Stomach (tissue), 9 donors: ENCODE results near the gene DNAI7. TPM values are rescaled to one million over a fixed set of nuclear protein-coding genes. Genes with fewer than 3 reads are reported as not detected.

ENCODE experiments used
- DNase-seq, 2 donors: peaks; one replicate each; pipeline versions ENCODE4 v3.0.0 to v3.0.0-alpha.2; 2013 to 2019
- H3K27ac ChIP-seq, 5 donors: fragments of 200-600 bp in 4 of 5; sonication (generic) in 4 of 5; one replicate each; pipeline ENCODE4 v1.5.1; 2013 to 2019; ENCODE audit warnings: mild to moderate bottlenecking in 1 of 5, moderate library complexity in 1 of 5
- H3K27me3 ChIP-seq, 3 donors: fragments of 200-600 bp; sonication (generic); one replicate each; pipeline ENCODE4 v1.5.1; 2017 to 2019; ENCODE audit warnings: mixed run types in 1 of 3
- H3K36me3 ChIP-seq, 4 donors: fragments of 200-600 bp; sonication (generic); 1 replicate in 3 of 4; 2 replicates in 1 of 4; pipeline ENCODE4 v1.5.1; 2016 to 2019
- H3K4me1 ChIP-seq, 4 donors: fragments of 200-600 bp; sonication (generic); one replicate each; pipeline ENCODE4 v1.5.1; 2016 to 2019
- H3K4me3 ChIP-seq, 4 donors: fragments of 200-600 bp; sonication (generic) in 3 of 4; one replicate each; pipeline ENCODE4 v1.5.1; 2016 to 2019; ENCODE audit warnings: mild to moderate bottlenecking in 1 of 4
- H3K9me3 ChIP-seq, 4 donors: fragments of 200-600 bp; sonication (generic); one replicate each; pipeline ENCODE4 v1.5.1; 2016 to 2019
- CTCF ChIP-seq, 7 experiments: fragments of 450-650 bp in 4 of 7; fragments of 200-600 bp in 3 of 7; sonication (generic) in 3 of 7; IDR thresholded peaks; one replicate each; pipeline ENCODE4 v1.5.1; 2016 to 2019; ENCODE audit warnings: antibody characterized with exemption in 7 of 7, control low read depth in 2 of 7, mild to moderate bottlenecking in 1 of 7
- EP300 ChIP-seq: sonication (generic); formaldehyde crosslinking; IDR thresholded peaks from one replicate; pipeline ENCODE4 v1.6.1; 2017; ENCODE audit warnings: antibody characterized with exemption
- POLR2A ChIP-seq, 4 donors: fragments of 450-650 bp; IDR thresholded peaks; one replicate each; pipeline ENCODE4 v1.6.1; 2016; ENCODE audit warnings: antibody characterized with exemption in 4 of 4, control low read depth in 2 of 4, mild to moderate bottlenecking in 1 of 4, moderate library complexity in 1 of 4
- POLR2AphosphoS5 ChIP-seq, 3 donors: sonication (generic); formaldehyde crosslinking; IDR thresholded peaks; one replicate each; pipeline ENCODE4 v1.6.1; 2016; ENCODE audit warnings: antibody characterized with exemption in 3 of 3
- WGBS, 5 donors: extraction: QIAGEN DNeasy Blood & Tissue Kit in 3 of 5; methylation state at CpG; one replicate each; pipeline versions ENCODE4 v1.1.5 to v1.1.7; 2013 to 2018; 5-methylcytosine and 5-hydroxymethylcytosine counted together
- intact Hi-C: fragments of 100-400 bp; cut with DNase I; formaldehyde crosslinking; loops from one replicate; pipeline ENCODE4 v1.15.1; 2023; ENCODE audit warnings: low total_unique reads
- polyA plus RNA-seq, 3 donors: library from polyadenylated mRNA; stranded (reverse); fragments of 200-250 nt; gene quantifications; one replicate each; pipeline ENCODE4 v1.2.3, GENCODE V29; 2013
- total RNA-seq, 5 donors: library from RNA; depleted of rRNA; stranded (reverse); fragments of >200 nt; gene quantifications; one replicate each; pipeline versions ENCODE4 v1.1.0 to v1.2.3, GENCODE V29; 2014 to 2016
- donor health status: healthy with polysubstance abuse.
- donor health status: Bipolar disorder and iron deficiency.
- donor health status: healthy.

The DNAI7 gene
- total and polyA plus RNA-seq, 8 donors: 0.05 to 2.2 (median 0.37) TPM; not detected in 3

- peak overlapping the region in 3 of 5 donors; percentile 11 to 50 (median 40) for H3K27ac ChIP-seq
- 29 to 36% (median 33%) methylated on average over 5 of the region's 5 CpGs for WGBS, 5 donors
- no peak overlapping the region for H3K4me3 ChIP-seq
- no peaks in the 10 kb centered on the region for H3K36me3 ChIP-seq
- no peaks in the 10 kb centered on the region for H3K9me3 ChIP-seq
- TF ChIP-seq POLR2AphosphoS5 (IDR thresholded peaks at IDR 0.05): peak in 2 of 3 donors; percentile 57 to 66
- no peak for TF ChIP-seq EP300
- no peak for TF ChIP-seq CTCF (IDR thresholded peaks at IDR 0.05)
- TF ChIP-seq POLR2A (IDR thresholded peaks at IDR 0.05): no peak
- DNase-seq: peak; percentile 32 to 85
- intact Hi-C loops: no loop called here
- H3K27me3 ChIP-seq: no peaks in the 10 kb centered on the region
- peaks cover 0 to 16% (median 8%) of the 10 kb centered on the region in 4 donors for H3K4me1 ChIP-seq
Observed at GRCh38 chr12:25151476-25151875, 43.5 kb downstream of the DNAI7 start.

GRCh38 chr12:25146686-25147085, 48.3 kb downstream of the DNAI7 start:
- no peak overlapping the region for H3K4me3 ChIP-seq
- H3K27me3 ChIP-seq: no peaks in the 10 kb centered on the region
- WGBS, 5 donors: 89 to 100% (median 97%) methylated on average over 1 of the region's 1 CpG
- TF ChIP-seq EP300 (no peak), POLR2A (IDR thresholded peaks at IDR 0.05) (no peak), CTCF (IDR thresholded peaks at IDR 0.05) (no peak), POLR2AphosphoS5 (IDR thresholded peaks at IDR 0.05) (no peak)
- no peak for DNase-seq
- no peaks in the 10 kb centered on the region for H3K36me3 ChIP-seq
- H3K4me1 ChIP-seq: peaks cover 0 to 2% (median under 1%) of the 10 kb centered on the region in 4 donors
- H3K9me3 ChIP-seq: no peaks in the 10 kb centered on the region
- no peak overlapping the region for H3K27ac ChIP-seq
- intact Hi-C loops: no loop called here

- DNase-seq: no peak
Observed at GRCh38 chr12:25135531-25136154, 59.3 kb downstream of the DNAI7 start.

GRCh38 chr12:25131270-25131669, 63.7 kb downstream of the DNAI7 start:
- whole genome bisulfite sequencing, 5 donors: 48 to 87% (median 69%) methylated on average over 2 of the region's 2 CpGs
- H3K36me3 ChIP-seq: no peaks in the 10 kb centered on the region
- no peaks in the 10 kb centered on the region for H3K27me3 ChIP-seq
- H3K4me1 ChIP-seq: no peaks in the 10 kb centered on the region
- TF ChIP-seq CTCF (IDR thresholded peaks at IDR 0.05) (no peak), POLR2A (IDR thresholded peaks at IDR 0.05) (no peak)
- no peak overlapping the region for H3K4me3 ChIP-seq
- no peak overlapping the region for H3K27ac ChIP-seq
- no peaks in the 10 kb centered on the region for H3K9me3 ChIP-seq
- no peak for DNase-seq
- intact Hi-C loops: loop anchor here (5.0 kb wide), 1 partner anchor 134 kb away; no protein-coding TSS in a partner anchor

More at GRCh38 chr12:25135531-25136154, 59.3 kb downstream of the DNAI7 start:
- intact Hi-C loops: no loop called here
- H3K9me3 ChIP-seq: peaks cover 0 to 3% (median 1%) of the 10 kb centered on the region in 4 donors
- H3K27ac ChIP-seq: no peak overlapping the region
- H3K27me3 ChIP-seq: no peaks in the 10 kb centered on the region
- WGBS, 5 donors: 70 to 81% (median 71%) methylated on average over 6 of the region's 6 CpGs
- no peaks in the 10 kb centered on the region for H3K36me3 ChIP-seq
- H3K4me1 ChIP-seq: no peaks in the 10 kb centered on the region
- no peak overlapping the region for H3K4me3 ChIP-seq
- TF ChIP-seq POLR2AphosphoS5 (IDR thresholded peaks at IDR 0.05) (no peak), CTCF (IDR thresholded peaks at IDR 0.05) (no peak), EP300 (no peak)
